ENCODE measurements around the gene ARRB1.

GRCh38 chr11:75270896-75271418 lies 80.5 kb downstream of the ARRB1 start:
- TF ChIP-seq CTCF (IDR thresholded peaks at IDR 0.05) (peak; percentile 34; the same call in 1 of the 2 replicates), JUND (IDR thresholded peaks at IDR 0.05) (no peak), RAD21 (IDR thresholded peaks at IDR 0.05; ENCODE audit: low read length) (peak; percentile 49), SMC3 (IDR thresholded peaks at IDR 0.05; ENCODE audit: low read depth, low read length) (no peak), REST (IDR thresholded peaks at IDR 0.05; ENCODE audit: low read depth, low read length) (no peak), SIN3A (IDR thresholded peaks at IDR 0.05; ENCODE audit: borderline replicate concordance, low read depth, low read length) (no peak), FOXM1 (IDR thresholded peaks at IDR 0.05; ENCODE audit: low read depth) (no peak), EZH2phosphoT487 (IDR thresholded peaks at IDR 0.05; ENCODE audit: borderline replicate concordance, low read depth) (no peak), USF1 (IDR thresholded peaks at IDR 0.05; ENCODE audit: borderline replicate concordance, low read depth) (no peak), NRF1 (IDR thresholded peaks at IDR 0.05; ENCODE audit: low read depth, low read length) (no peak), PBX3 (IDR thresholded peaks at IDR 0.05) (no peak), POLR2AphosphoS5 (IDR thresholded peaks at IDR 0.05; ENCODE audit: low read depth, low read length) (no peak)

Data from SK-N-SH (cell line).